NCI-H345 (cell line): ENCODE data around the gene SOCS4.
"Not testable (repeated sequence)": the region's sequence is repeated elsewhere in the genome, so short reads cannot be mapped to it uniquely, and the experiment has no call there.

ENCODE experiments used
- DNase-seq: peaks from one replicate; lab custom pipeline; 2025; lab: John Stamatoyannopoulos, UW

SOCS4 gene

GRCh38 chr14:55051423-55052268, 24.6 kb downstream of the SOCS4 start, which contains the start of gene MAPK1IP1L:
MAPK1IP1L (plus strand) TSS chr14:55051647; CDS start chr14:55061684, 10,037 bp downstream.
- DNase-seq: peak; percentile 93

GRCh38 chr14:55052269-55052930, 25.4 kb downstream of the SOCS4 start:
- DNase-seq: no peak

- DNase-seq: no peak
These were observed 26.0 kb downstream of the SOCS4 start for GRCh38 chr14:55053018-55053417.

GRCh38 chr14:55053500-55053899, 26.5 kb downstream of the SOCS4 start:
- no peak for DNase-seq

GRCh38 chr14:55054098-55054497, 27.1 kb downstream of the SOCS4 start:
- no peak for DNase-seq

- no peak for DNase-seq
These were observed 30.9 kb downstream of the SOCS4 start for GRCh38 chr14:55057919-55058318.

GRCh38 chr14:55059333-55059732, 32.3 kb downstream of the SOCS4 start:
- no peak for DNase-seq

GRCh38 chr14:55062517-55063351, 35.7 kb downstream of the SOCS4 start:
- DNase-seq: no peak

GRCh38 chr14:55064896-55065295, 37.9 kb downstream of the SOCS4 start:
- DNase-seq: not testable (repeated sequence)

GRCh38 chr14:55065411-55065810, 38.4 kb downstream of the SOCS4 start:
- DNase-seq: no peak

- DNase-seq: no peak
These were observed 39.2 kb downstream of the SOCS4 start for GRCh38 chr14:55066223-55066622.

GRCh38 chr14:55070981-55071411, 44.0 kb downstream of the SOCS4 start:
- DNase-seq: no peak

GRCh38 chr14:55071870-55072640, 45.0 kb downstream of the SOCS4 start:
- no peak for DNase-seq

GRCh38 chr14:55073856-55074255, 46.8 kb downstream of the SOCS4 start:
- no peak for DNase-seq

GRCh38 chr14:55074662-55075061, 47.6 kb downstream of the SOCS4 start:
- no peak for DNase-seq

GRCh38 chr14:55075628-55076175, 48.7 kb downstream of the SOCS4 start:
- no peak for DNase-seq

GRCh38 chr14:55077170-55078151, 50.4 kb downstream of the SOCS4 start:
- no peak for DNase-seq

- not testable (repeated sequence) for DNase-seq
These were observed 52.9 kb downstream of the SOCS4 start for GRCh38 chr14:55079961-55080360.

GRCh38 chr14:55084401-55085059, 57.5 kb downstream of the SOCS4 start:
- DNase-seq: no peak
